ENCODE results near the gene LRRTM4.

GRCh38 chr2:77149565-77149964, 372.6 kb downstream of the LRRTM4 start:
- TF ChIP-seq CTCF (conservative IDR thresholded peaks at IDR 0.05 in 1 of 2, IDR thresholded peaks at IDR 0.05 in 1 of 2; ENCODE audit: extremely low read depth in 1 of 2, insufficient read depth in 1 of 2, low read depth in 1 of 2, low read length in 2 of 2) (no peak), EZH2 (IDR thresholded peaks at IDR 0.05; ENCODE audit: borderline replicate concordance, low read length) (no peak)
